Testis (tissue), 2 donors: ENCODE data around the gene NAT9.

Experiments
- POLR2A ChIP-seq: fragments of 450-650 bp; IDR thresholded peaks from one replicate; pipeline ENCODE4 v1.6.1; 2017; ENCODE audit warnings: antibody characterized with exemption, mild to moderate bottlenecking, moderate library complexity
- TF ChIP-seq, protein P1 (sequence below), 3 experiments: fragments of 450-650 bp in 2 of 3; fragments of 200-600 bp in 1 of 3; sonication (generic) in 1 of 3; IDR thresholded peaks; one replicate each; pipeline ENCODE4 v1.5.1; 2016 to 2019; ENCODE audit warnings: antibody characterized with exemption in 3 of 3, mild to moderate bottlenecking in 2 of 3, moderate library complexity in 1 of 3

- TF ChIP-seq, protein P1, sequence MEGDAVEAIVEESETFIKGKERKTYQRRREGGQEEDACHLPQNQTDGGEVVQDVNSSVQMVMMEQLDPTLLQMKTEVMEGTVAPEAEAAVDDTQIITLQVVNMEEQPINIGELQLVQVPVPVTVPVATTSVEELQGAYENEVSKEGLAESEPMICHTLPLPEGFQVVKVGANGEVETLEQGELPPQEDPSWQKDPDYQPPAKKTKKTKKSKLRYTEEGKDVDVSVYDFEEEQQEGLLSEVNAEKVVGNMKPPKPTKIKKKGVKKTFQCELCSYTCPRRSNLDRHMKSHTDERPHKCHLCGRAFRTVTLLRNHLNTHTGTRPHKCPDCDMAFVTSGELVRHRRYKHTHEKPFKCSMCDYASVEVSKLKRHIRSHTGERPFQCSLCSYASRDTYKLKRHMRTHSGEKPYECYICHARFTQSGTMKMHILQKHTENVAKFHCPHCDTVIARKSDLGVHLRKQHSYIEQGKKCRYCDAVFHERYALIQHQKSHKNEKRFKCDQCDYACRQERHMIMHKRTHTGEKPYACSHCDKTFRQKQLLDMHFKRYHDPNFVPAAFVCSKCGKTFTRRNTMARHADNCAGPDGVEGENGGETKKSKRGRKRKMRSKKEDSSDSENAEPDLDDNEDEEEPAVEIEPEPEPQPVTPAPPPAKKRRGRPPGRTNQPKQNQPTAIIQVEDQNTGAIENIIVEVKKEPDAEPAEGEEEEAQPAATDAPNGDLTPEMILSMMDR (IDR thresholded peaks at IDR 0.05): no peak
- TF ChIP-seq POLR2A: no peak
These were observed 2.7 kb downstream of the NAT9 start for GRCh38 chr17:74773414-74773813.
